KMS-11 (cell line): Measurements from ENCODE around the gene NCAM1.

Source experiments
- H2AFZ ChIP-seq: fragments of 200-600 bp; sonication (generic); 2 replicates; pipeline ENCODE4 v1.6.1; 2016; ENCODE audit warnings: antibody characterized with exemption, mixed run types, low read depth
- H3K27ac ChIP-seq: fragments of 200-600 bp; sonication (generic); 2 replicates; pipeline ENCODE4 v1.6.1; 2016; ENCODE audit warnings: mild to moderate bottlenecking, mixed run types
- H3K27me3 ChIP-seq: fragments of 200-600 bp; sonication (generic); 2 replicates; pipeline ENCODE4 v1.6.1; 2017; ENCODE audit warnings: mild to moderate bottlenecking, low read depth, mixed run types, moderate library complexity; ENCODE audit not compliant: insufficient read depth
- H3K36me3 ChIP-seq: fragments of 200-600 bp; sonication (generic); 2 replicates; pipeline ENCODE4 v1.6.1; 2017; ENCODE audit warnings: mild to moderate bottlenecking, mixed run types; ENCODE audit not compliant: insufficient read depth
- H3K4me1 ChIP-seq: fragments of 200-600 bp; sonication (generic); 2 replicates; pipeline ENCODE4 v1.6.1; 2016; ENCODE audit warnings: mild to moderate bottlenecking, low read depth, mixed run types; ENCODE audit not compliant: poor library complexity, severe bottlenecking
- H3K4me2 ChIP-seq: fragments of 200-600 bp; sonication (generic); 2 replicates; pipeline ENCODE4 v1.7.0; 2016; ENCODE audit warnings: mild to moderate bottlenecking, mixed run types
- H3K4me3 ChIP-seq: fragments of 200-600 bp; sonication (generic); IDR thresholded peaks from 2 replicates; pipeline ENCODE4 v1.6.1; 2017; ENCODE audit warnings: low read depth, low read length, mixed read lengths; ENCODE audit not compliant: insufficient read depth
- H3K79me2 ChIP-seq: fragments of 200-600 bp; sonication (generic); 2 replicates; pipeline ENCODE4 v1.6.1; 2016; ENCODE audit warnings: low read depth, mixed run types; ENCODE audit not compliant: insufficient read depth
- H3K9ac ChIP-seq: fragments of 200-600 bp; sonication (generic); 2 replicates; pipeline ENCODE4 v1.6.1; 2016; ENCODE audit warnings: mild to moderate bottlenecking, mixed run types
- H4K20me1 ChIP-seq: fragments of 200-600 bp; sonication (generic); 2 replicates; pipeline ENCODE4 v1.6.1; 2016; ENCODE audit warnings: mild to moderate bottlenecking, mixed run types; ENCODE audit not compliant: insufficient read depth
- CTCF ChIP-seq: fragments of 200-600 bp; sonication (generic); conservative IDR thresholded peaks from 2 replicates; pipeline ENCODE4 v1.6.1; 2017; ENCODE audit warnings: low read depth, mild to moderate bottlenecking, antibody characterized with exemption, low read length, moderate library complexity, mixed read lengths

NCAM1 gene

GRCh38 chr11:113267493-113267892 lies 306.3 kb downstream of the NCAM1 start:
- H2AFZ ChIP-seq: no peak overlapping the region
- no peaks in the 10 kb centered on the region for H3K79me2 ChIP-seq
- no peaks in the 10 kb centered on the region for H3K27me3 ChIP-seq
- H3K27ac ChIP-seq: no peak overlapping the region
- H3K4me2 ChIP-seq: no peak overlapping the region
- no peak overlapping the region for H3K9ac ChIP-seq
- H3K4me3 ChIP-seq: no peak overlapping the region
- TF ChIP-seq CTCF: no peak
- no peaks in the 10 kb centered on the region for H4K20me1 ChIP-seq
- no peaks in the 10 kb centered on the region for H3K4me1 ChIP-seq
- H3K36me3 ChIP-seq: no peaks in the 10 kb centered on the region

- Histone ChIP-seq H3K36me3 (no peaks in the 10 kb centered on the region), H2AFZ (no peak overlapping the region), H3K4me2 (no peak overlapping the region), H3K79me2 (no peaks in the 10 kb centered on the region), H4K20me1 (no peaks in the 10 kb centered on the region), H3K9ac (no peak overlapping the region), H3K4me1 (no peaks in the 10 kb centered on the region), H3K27me3 (no peaks in the 10 kb centered on the region), H3K4me3 (no peak overlapping the region), H3K27ac (no peak overlapping the region)
- TF ChIP-seq CTCF: no peak
Measured at GRCh38 chr11:113269096-113269495, 307.9 kb downstream of the NCAM1 start.

GRCh38 chr11:113269636-113270035 lies 308.4 kb downstream of the NCAM1 start:
- Histone ChIP-seq H2AFZ (no peak overlapping the region), H3K9ac (no peak overlapping the region), H3K4me1 (no peaks in the 10 kb centered on the region), H3K4me3 (no peak overlapping the region), H3K27ac (no peak overlapping the region), H3K27me3 (no peaks in the 10 kb centered on the region), H3K4me2 (no peak overlapping the region), H4K20me1 (no peaks in the 10 kb centered on the region), H3K79me2 (no peaks in the 10 kb centered on the region), H3K36me3 (no peaks in the 10 kb centered on the region)
- no peak for TF ChIP-seq CTCF

- Histone ChIP-seq H3K27me3 (no peaks in the 10 kb centered on the region), H3K36me3 (no peaks in the 10 kb centered on the region), H4K20me1 (no peaks in the 10 kb centered on the region), H3K4me2 (no peak overlapping the region), H3K79me2 (no peaks in the 10 kb centered on the region), H3K4me1 (no peaks in the 10 kb centered on the region), H2AFZ (no peak overlapping the region), H3K9ac (no peak overlapping the region), H3K4me3 (no peak overlapping the region), H3K27ac (no peak overlapping the region)
- no peak for TF ChIP-seq CTCF
Measured at GRCh38 chr11:113270080-113270479, 308.9 kb downstream of the NCAM1 start.
